HepG2 (cell line): Measurements from ENCODE around the gene C14orf119. TPM values are rescaled to one million over a fixed set of nuclear protein-coding genes. Genes with fewer than 3 reads are reported as not detected.

Experiments
- AKAP8 ChIP-seq: sonication (generic); formaldehyde crosslinking; IDR thresholded peaks from 2 replicates; pipeline ENCODE4 v1.5.1; 2020; ENCODE audit warnings: mild to moderate bottlenecking, missing genetic modification reagents
- DBP ChIP-seq: sonication (generic); formaldehyde crosslinking; IDR thresholded peaks from 2 replicates; pipeline ENCODE4 v1.4.0; 2020; ENCODE audit warnings: missing genetic modification reagents; ENCODE audit errors: not compliant biosample characterization
- EP300 ChIP-seq, 3 experiments: sonication (generic) in 1 of 3; formaldehyde crosslinking in 1 of 3; IDR thresholded peaks; 2 replicates each; pipeline versions ENCODE4 v1.5.1 to v1.6.1; 2011 to 2020; ENCODE audit warnings: low read depth in 2 of 3, low read length in 2 of 3, borderline replicate concordance in 1 of 3, improper control_type of control experiment in 1 of 3, mild to moderate bottlenecking in 1 of 3, missing genetic modification reagents in 1 of 3, moderate library complexity in 1 of 3
- HMGXB3 ChIP-seq: sonication (generic); formaldehyde crosslinking; IDR thresholded peaks from 2 replicates; pipeline ENCODE4 v1.4.0; 2020; ENCODE audit warnings: missing genetic modification reagents, borderline replicate concordance
- HNF4G ChIP-seq, 2 experiments: sonication (generic) in 1 of 2; formaldehyde crosslinking in 1 of 2; IDR thresholded peaks; 2 replicates each; pipeline versions ENCODE4 v1.4.0 to v1.6.1; 2011 to 2020; ENCODE audit warnings: borderline replicate concordance in 2 of 2, low read depth in 2 of 2, mild to moderate bottlenecking in 2 of 2, low read length in 1 of 2, missing genetic modification reagents in 1 of 2, moderate library complexity in 1 of 2
- HNRNPH1 ChIP-seq: fragments of 200-400 bp; formaldehyde crosslinking; optimal IDR thresholded peaks from 2 replicates; pipeline ENCODE3; 2017; ENCODE audit warnings: mild to moderate bottlenecking, low read depth, low read length
- KLF12 ChIP-seq: sonication (generic); formaldehyde crosslinking; IDR thresholded peaks from 2 replicates; pipeline ENCODE4 v1.4.0; 2020; ENCODE audit warnings: missing genetic modification reagents, borderline replicate concordance
- MNT ChIP-seq: fragments of 450-650 bp; IDR thresholded peaks from 2 replicates; pipeline ENCODE4 v1.6.1; 2016
- MTA3 ChIP-seq: sonication (generic); formaldehyde crosslinking; IDR thresholded peaks from 2 replicates; pipeline ENCODE4 v1.4.0; 2020; ENCODE audit warnings: missing genetic modification reagents
- NFE2 ChIP-seq: sonication (generic); formaldehyde crosslinking; IDR thresholded peaks from 2 replicates; pipeline ENCODE4 v1.4.0; 2020; ENCODE audit warnings: missing genetic modification reagents
- NONO ChIP-seq, 2 experiments: fragments of 450-650 bp in 1 of 2; sonication (generic) in 1 of 2; formaldehyde crosslinking in 1 of 2; IDR thresholded peaks in 1 of 2; conservative IDR thresholded peaks in 1 of 2; 2 replicates each; pipeline versions ENCODE4 v1.6.1 to v1.8.0; 2017 to 2022; ENCODE audit warnings: mild to moderate bottlenecking in 1 of 2, missing genetic modification reagents in 1 of 2, moderate library complexity in 1 of 2
- TRAFD1 ChIP-seq: sonication (generic); formaldehyde crosslinking; IDR thresholded peaks from 2 replicates; pipeline ENCODE4 v1.5.1; 2020; ENCODE audit warnings: missing genetic modification reagents, mild to moderate bottlenecking, borderline replicate concordance
- ZNF292 ChIP-seq: sonication (generic); formaldehyde crosslinking; IDR thresholded peaks from 2 replicates; pipeline ENCODE4 v1.8.1; 2022; ENCODE audit warnings: mild to moderate bottlenecking, low read depth, missing genetic modification reagents, borderline replicate concordance
- ZNF333 ChIP-seq: sonication (generic); formaldehyde crosslinking; IDR thresholded peaks from 2 replicates; pipeline ENCODE4 v1.4.0; 2020; ENCODE audit warnings: mild to moderate bottlenecking, missing genetic modification reagents, borderline replicate concordance
- ZNF564 ChIP-seq: sonication (generic); formaldehyde crosslinking; IDR thresholded peaks from 2 replicates; pipeline ENCODE4 v1.8.1; 2023; ENCODE audit warnings: mild to moderate bottlenecking, missing genetic modification reagents
- ZNF644 ChIP-seq: IDR thresholded peaks from 2 replicates; pipeline ENCODE4 v1.6.1; 2016; ENCODE audit warnings: low read depth
- ZNF746 ChIP-seq: sonication (generic); formaldehyde crosslinking; IDR thresholded peaks from 2 replicates; pipeline ENCODE4 v1.8.0; 2022; ENCODE audit warnings: mild to moderate bottlenecking, missing genetic modification reagents
- ZNF768 ChIP-seq: sonication (generic); formaldehyde crosslinking; IDR thresholded peaks from 2 replicates; pipeline ENCODE4 v1.4.0; 2020; ENCODE audit warnings: missing genetic modification reagents
- ZNF790 ChIP-seq: sonication (generic); formaldehyde crosslinking; IDR thresholded peaks from 2 replicates; pipeline ENCODE4 v1.8.0; 2022; ENCODE audit warnings: missing genetic modification reagents, mild to moderate bottlenecking, borderline replicate concordance
- ZNF83 ChIP-seq: sonication (generic); formaldehyde crosslinking; IDR thresholded peaks from 2 replicates; pipeline ENCODE4 v1.4.0; 2020; ENCODE audit warnings: missing genetic modification reagents, mild to moderate bottlenecking, borderline replicate concordance
- ZNF841 ChIP-seq: sonication (generic); formaldehyde crosslinking; IDR thresholded peaks from 2 replicates; pipeline ENCODE4 v1.8.1; 2023; ENCODE audit warnings: missing genetic modification reagents, borderline replicate concordance
- polyA plus RNA-seq, 8 experiments: library from polyadenylated mRNA; depleted of rRNA in 3 of 8; stranded (reverse) in 7 of 8; unstranded in 1 of 8; fragments of >200 nt; fragmentation: Illumina TruSeq in 4 of 8; extraction: Trizol in 4 of 8; gene quantifications; 2 replicates each; pipeline versions ENCODE4 v1.2.1 to v1.2.3, GENCODE V29; 2011 to 2016; ENCODE audit warnings: low read depth in 4 of 8, missing spikeins in 1 of 8, mixed read lengths in 1 of 8; ENCODE audit not compliant: insufficient read depth in 1 of 8
- total RNA-seq, 5 experiments: library from RNA; depleted of rRNA; stranded (reverse); fragments of >200 nt; fragmentation: Illumina TruSeq; extraction: Trizol; gene quantifications; 2 replicates each; pipeline ENCODE4 v1.2.3, GENCODE V29; 2016; ENCODE audit warnings: low read depth in 1 of 5

Gene C14orf119
- total and polyA plus RNA-seq, 2 of the 13 experiments (the other 11 are each of a cell fraction or from before 2014, with no cell fraction given): 117 to 206 TPM

- TF ChIP-seq NONO (IDR thresholded peaks at IDR 0.05) (no peak), NONO (CRISPR knock-in tag; conservative IDR thresholded peaks at IDR 0.05) (no peak), ZNF644 (CRISPR knock-in tag) (no peak), ZNF292 (CRISPR knock-in tag) (no peak), ZNF564 (CRISPR knock-in tag) (no peak), MNT (no peak), ZNF768 (0 out of 2 replicates have a peak, but pooled peaks have one; percentile 44), KLF12 (CRISPR knock-in tag) (no peak), MTA3 (CRISPR knock-in tag) (no peak), TRAFD1 (no peak), EP300 (IDR thresholded peaks at IDR 0.05; ENCODE audit: low read depth in 2 of 2, low read length in 2 of 2) (no peak), EP300 (CRISPR knock-in tag; IDR thresholded peaks at IDR 0.05; ENCODE audit: borderline replicate concordance) (no peak), DBP (no peak), ZNF841 (no peak), ZNF83 (CRISPR knock-in tag) (0 out of 2 replicates have a peak, but pooled peaks have one; percentile 30), AKAP8 (no peak), HMGXB3 (CRISPR knock-in tag) (no peak), HNF4G (IDR thresholded peaks at IDR 0.05; ENCODE audit: borderline replicate concordance, low read depth, low read length) (no peak), HNF4G (CRISPR knock-in tag; IDR thresholded peaks at IDR 0.05; ENCODE audit: borderline replicate concordance, low read depth) (no peak), ZNF746 (no peak), HNRNPH1 (no peak), ZNF333 (CRISPR knock-in tag) (peak; percentile 37; the same call in 1 of the 2 replicates), ZNF790 (CRISPR knock-in tag) (no peak), NFE2 (CRISPR knock-in tag) (no peak)
Observed at GRCh38 chr14:23053426-23053825, 41.9 kb upstream of the C14orf119 start (continued).
